ENCODE results near the gene PHEX.

PHEX gene

DNA sequence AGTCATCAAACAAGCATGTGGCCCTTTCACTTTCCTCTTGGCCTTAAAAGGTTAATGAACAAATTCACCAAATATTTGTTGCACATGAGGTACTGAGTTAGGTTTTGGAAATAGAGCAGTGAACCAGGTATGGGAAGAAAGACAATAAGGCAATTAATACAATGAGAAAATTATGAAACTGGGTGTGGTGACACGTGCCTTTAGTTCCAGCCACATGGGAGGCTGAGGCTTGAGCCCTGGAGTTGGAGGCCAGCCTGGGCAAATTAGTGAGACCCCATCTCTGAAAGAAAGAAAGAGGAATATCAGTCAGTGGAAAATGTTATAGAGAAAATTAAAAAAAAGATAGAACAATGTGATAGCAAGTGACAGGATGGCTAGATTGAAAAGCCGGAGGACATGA, 8.1 kb downstream of the PHEX start:
- FAIRE-seq (no peak), DNase-seq (ENCODE audit: low spot score) (no peak)

DNA sequence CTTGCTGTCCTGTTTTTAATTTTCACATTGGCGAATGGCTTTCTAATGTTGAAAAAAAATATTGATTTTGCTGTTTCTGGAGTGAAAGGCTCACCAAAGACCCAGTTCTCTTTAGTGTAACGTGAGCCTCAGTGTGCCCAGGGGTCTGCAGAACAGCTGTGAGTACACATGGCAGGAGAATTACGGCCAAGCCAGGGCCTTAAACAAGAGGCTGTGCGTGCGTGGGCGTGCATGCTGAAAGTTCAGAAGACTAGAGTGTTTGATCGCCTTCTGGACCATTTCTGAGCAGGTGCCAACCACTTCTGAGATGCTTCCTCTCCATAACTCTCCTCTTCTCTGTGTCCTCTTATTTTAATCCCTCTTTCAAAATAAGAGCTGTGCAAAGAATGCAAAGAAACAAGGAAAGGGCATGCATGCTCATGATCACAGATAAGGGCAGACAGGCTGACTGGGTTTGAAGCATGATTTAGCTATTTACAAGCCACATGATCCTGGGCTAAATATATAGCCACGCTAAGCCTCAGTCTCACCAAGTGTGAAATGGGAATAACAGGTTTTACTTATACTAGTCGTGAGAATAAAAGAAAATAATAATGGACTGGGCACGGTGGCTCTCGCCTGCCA, 9.9 kb downstream of the PHEX start:
- FAIRE-seq: no peak
- no peak for DNase-seq (ENCODE audit: low spot score)

DNA sequence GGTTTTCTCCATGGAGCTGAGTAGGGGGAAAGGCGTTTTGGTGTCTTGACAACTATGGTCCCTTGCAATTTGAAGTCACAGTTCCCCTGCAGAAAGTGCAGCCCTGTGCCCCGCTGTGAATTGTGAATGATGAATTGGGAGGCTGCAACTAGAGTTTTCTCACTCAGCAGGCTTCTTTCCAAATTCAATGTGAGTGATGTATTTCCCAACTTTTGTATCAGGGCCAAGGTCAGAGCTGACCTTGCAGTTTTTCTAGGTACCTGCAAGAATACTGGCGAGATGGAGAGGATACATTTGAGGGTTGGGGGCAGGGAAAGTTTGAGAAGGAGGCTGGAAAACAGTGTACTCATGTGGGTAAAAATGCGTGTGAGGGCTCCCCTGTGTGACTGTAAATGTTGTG, 11.7 kb downstream of the PHEX start:
- DNase-seq (ENCODE audit: low spot score): no peak
- FAIRE-seq: no peak

DNA sequence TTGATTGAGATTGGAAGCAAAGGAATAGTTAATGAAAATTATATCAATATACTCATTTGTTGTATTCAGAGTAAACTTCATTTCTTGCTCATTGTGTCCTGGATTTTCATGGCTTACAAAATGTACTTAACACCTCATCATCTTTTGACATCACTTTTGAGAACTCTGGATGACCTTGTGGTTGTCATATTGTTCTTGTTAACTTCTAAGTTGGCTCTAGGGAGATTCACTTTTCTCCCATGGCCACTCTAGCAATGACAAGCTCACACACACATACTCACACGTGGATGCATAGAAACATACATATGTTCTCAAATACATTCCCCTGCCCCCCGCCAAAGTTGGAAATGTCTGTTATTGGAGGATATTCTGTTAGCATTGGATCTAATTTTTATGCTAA, 15.3 kb downstream of the PHEX start:
- no peak for DNase-seq (ENCODE audit: low spot score)
- FAIRE-seq: no peak

DNA sequence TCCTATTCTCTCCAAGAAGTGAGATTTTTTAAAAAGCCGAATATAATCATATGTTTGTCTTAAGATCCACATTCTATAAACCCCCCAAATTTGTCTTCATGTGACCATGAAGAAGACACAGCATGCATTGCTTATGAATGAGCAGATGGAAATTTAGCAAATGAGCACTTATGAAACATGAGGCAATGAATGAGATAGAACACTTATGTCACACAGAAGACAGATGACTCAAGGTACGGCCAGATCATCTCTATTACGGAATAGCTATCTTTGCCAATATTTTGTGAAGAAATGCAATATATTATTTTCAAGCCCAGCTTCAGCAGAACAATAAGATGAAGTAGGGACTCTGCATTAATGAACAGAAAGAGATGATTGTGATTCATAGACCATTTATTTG, 21.4 kb downstream of the PHEX start:
- FAIRE-seq (no peak), DNase-seq (ENCODE audit: low spot score) (no peak)

DNA sequence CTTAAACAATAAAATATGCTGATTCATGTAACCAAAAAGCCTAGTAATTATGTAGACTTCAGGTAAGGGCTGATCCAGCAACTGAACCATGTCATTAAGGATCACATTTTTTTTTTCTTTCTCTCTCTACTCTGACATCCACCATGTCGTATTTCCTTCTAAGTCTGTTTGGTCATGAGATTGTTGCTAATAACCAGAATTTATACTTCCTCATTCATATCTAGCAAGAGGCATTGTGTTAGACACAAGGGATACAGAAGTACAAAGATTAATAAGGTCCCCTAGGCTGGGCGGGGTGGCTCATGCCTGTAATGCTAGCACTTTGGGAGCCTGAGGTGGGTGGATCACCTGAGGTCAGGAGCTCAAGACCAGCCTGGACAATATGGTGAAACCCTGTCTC, 24.1 kb downstream of the PHEX start:
- no peak for DNase-seq (ENCODE audit: low spot score)
- no peak for FAIRE-seq

DNA sequence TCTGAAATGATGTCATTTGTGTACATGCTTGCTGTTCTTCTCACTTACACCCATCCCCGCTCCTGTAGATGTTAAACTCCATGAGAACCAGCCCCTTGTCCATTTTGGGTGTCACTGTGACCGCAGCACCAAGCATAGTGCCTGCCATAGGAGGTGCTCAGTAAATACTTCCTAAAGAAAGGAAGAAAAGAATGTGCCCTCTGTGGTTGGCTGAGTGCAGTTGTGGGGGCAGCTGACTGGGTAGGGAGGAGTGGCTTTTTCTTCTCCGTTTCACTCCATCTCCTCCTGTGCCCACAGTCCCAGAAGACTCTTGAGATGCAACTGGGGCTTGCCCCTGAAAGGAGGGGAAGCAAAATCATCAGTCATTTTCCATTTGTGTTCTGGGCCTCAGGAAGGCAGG, 25.5 kb downstream of the PHEX start:
- no peak for DNase-seq (ENCODE audit: low spot score)
- no peak for FAIRE-seq

DNA sequence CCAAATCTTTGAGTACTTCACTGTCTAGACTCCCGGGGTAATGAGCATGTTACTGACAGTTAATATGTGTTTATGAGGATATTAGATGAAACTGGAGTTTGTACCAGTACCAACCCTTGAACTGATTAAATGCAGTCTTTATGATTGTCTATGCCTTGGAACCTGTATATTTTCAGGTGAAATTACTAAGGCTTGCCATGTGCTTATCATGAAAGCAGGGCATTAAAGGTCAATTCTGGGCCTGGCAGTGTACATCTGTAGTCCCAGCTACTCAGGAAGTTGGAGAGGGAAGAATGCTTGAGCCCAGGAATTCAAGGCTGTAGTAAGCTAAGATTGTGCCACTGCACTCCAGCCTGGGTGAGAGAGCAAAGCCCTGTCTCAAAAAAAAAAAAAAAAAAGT, 27.6 kb downstream of the PHEX start:
- DNase-seq (ENCODE audit: low spot score) (no peak), FAIRE-seq (no peak)

DNA sequence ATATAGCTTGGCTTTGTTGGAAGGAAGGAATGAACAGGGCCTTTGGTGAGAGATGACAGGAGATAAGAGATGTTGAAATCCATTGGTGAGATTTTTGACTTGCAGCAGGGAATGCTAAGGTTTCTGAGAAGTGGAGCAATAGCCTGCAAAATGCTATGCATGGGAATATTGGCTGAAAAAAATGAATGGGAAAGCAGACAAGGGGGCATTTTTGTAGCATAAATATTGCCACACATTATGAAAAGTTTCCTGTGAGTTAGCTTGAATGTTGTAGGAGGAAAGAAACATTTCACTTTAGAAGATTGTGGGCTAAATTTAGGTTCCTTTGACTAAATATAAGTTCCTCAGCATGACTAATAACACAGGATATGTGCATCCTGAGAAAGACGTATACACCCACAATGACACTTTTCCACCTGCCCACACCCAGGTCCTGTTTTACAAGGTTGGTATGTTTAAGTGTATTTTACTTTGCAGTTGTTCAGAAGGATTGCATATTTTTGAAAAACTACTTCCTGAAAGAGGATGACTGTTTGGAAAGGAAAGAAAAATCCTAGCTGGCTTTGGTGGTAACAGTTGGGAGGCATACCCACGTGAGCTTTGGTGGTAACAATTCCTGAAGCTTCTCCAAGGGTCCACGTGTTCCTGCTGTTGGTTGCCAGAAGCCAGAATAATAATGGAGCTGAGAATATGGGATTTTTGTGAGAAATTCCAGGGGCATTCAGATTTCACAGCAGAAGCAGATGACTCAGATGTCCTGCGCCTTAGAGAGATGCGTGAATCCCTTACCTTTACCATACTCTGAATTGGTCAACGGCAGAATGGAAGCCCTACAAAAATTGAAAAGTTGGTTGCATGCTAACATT, 28.5 kb downstream of the PHEX start:
- FAIRE-seq (no peak), DNase-seq (ENCODE audit: low spot score) (no peak)

DNA sequence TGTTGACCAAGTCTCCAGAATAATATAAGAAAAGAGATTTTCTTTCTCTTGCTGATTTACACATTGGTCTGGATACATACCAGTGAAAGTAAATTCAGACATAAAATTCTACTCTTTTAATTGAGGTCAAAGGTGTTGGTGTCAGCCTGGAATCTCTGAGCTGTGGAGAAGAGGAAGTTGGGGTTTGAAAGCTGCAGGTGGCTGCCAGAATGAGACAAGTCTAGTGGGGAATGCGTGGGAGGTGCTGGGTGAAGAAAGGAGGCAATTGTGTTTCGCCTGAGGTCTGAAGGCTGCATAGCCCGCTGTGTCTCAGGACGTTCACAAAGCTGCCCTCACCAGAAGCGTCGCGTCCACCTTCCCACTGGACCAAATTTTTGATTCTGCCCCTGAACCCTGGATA, 31.2 kb downstream of the PHEX start:
- no peak for FAIRE-seq
- no peak for DNase-seq (ENCODE audit: low spot score)

DNA sequence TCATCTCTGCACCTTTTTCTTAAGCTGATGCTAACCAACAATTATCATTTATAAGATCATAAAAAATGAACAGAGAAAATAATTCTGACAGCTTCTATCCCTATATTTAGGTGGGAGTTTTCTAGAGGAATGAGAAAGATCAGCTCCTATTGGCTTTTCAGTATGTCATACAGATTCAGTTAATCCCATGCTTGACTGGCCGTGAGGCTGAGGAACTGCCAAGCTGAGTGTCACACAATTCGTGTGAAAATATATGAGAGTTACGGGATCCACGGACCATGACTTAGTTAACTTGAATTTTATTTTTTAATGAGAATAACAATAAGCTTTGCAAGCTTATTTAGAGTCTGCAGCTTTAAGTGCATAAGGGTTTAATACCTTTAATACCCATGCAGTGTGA, 37.5 kb downstream of the PHEX start:
- FAIRE-seq: peak; percentile 60
- DNase-seq (ENCODE audit: low spot score): no peak

DNA sequence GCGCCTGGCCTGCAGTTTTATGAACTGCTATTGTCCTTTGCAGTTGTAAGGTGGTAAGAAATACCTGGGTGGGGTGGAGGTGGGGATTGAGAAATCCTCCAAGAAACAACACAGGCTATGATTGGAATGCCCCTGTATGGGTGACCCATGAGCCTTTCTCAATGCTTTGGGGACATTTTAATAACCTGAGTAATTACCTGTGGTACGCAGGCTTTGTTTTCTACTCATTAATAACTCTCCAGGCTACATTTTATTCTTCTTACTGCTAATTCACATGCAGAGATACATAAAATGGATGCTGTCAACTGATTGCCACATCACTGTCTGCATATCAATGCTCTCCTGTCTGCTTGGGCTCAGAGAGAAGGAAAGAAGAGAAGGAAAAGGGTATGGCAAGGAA, 41.8 kb downstream of the PHEX start:
- DNase-seq (ENCODE audit: low spot score) (no peak), FAIRE-seq (no peak)

DNA sequence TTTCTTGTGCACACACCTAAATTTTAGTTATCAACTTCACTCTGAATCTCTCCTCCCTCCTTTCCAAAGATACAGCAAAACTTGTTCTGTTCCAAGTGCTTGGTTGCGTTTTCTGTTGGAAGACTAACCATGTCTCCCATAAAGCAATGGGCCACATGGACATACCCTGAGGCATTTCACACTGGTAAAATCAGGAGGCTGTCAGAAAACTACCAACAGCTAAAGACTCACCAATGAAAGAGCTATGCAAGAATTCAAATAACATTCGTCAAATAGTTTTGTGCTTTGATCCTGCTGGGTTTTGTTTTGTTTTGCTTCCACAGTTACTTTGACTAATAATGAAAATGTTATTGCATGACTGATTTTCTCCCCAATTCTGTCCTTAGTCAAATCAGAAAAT, 46.0 kb downstream of the PHEX start:
- DNase-seq (ENCODE audit: low spot score) (no peak), FAIRE-seq (no peak)

DNA sequence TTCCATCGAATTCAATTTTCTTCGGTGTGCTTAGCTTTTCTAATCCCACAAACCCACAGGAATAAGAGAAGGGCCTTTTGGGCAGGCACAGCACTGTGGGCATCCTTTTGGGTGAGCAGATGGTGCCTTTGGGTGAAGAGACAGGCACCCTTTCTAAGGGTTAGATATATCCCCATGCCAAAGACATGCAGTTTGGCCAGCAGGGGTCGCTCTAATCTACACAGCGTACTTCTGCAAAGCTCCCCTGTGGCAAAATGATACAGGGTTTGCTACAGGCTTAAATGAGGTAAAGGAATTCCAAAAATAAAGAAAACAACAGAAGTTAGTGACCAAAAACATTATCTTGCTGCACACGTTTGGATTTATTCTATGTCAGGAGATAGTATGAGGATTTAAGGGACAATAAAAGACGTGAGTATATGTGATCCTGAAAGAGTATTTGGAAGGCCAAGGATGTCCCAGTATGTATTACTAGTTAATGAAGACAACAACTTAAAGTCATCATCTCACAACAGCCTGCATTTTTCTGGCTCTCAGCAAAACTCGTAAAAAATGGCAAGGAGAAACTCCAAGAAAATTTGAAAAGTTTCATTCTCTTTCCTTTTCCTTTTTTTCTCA, 49.5 kb downstream of the PHEX start:
- peak; percentile 30 for DNase-seq (ENCODE audit: low spot score)
- FAIRE-seq: no peak

DNA sequence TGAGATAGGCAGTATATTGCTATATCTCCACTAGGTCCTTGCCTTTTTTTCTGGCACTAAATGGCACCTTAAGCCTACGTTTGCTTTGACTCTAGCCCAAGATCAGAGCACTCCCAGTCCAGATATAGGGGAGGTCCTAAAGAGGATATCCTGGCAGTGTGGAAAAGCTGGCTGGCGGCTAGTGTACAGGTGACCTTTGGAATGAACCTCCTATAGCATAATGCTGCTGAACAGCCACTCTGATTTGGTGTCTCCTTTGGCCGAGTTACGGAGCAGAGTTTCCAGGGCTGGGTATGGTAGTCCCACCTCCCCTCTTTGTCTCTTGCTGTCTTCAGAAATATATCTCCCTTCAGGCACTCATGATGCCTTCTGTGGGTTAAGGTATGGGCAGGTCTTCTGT, 53.9 kb downstream of the PHEX start:
- no peak for DNase-seq (ENCODE audit: low spot score)

DNA sequence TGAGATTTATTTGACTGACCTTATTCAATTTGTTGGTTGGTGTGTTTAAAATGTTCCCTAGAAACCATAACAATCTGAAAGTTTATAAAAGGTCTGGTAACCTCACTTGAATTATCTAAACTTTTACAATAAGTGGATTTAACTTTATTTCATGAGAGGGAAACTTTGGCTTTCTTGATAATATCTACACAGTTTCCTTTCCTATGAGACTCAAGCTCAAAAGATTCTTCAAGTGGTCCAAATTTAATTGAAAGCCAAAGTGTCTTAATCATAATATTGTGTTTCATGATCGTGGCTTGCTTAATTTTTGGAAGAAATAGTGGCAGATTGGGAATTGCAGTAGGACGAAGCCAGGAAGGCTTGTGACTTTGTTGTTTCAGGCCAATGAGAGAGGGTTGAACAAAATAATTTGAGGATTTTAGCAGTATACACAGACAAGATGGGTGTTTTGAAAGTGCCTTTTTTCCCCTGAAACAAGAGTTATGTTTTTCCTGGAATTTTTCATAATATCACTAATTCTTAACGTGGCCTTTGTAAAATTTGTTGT, 55.0 kb downstream of the PHEX start:
- no peak for FAIRE-seq

More for the DNA sequence above, 53.9 kb downstream of the PHEX start:
- FAIRE-seq: no peak

DNA sequence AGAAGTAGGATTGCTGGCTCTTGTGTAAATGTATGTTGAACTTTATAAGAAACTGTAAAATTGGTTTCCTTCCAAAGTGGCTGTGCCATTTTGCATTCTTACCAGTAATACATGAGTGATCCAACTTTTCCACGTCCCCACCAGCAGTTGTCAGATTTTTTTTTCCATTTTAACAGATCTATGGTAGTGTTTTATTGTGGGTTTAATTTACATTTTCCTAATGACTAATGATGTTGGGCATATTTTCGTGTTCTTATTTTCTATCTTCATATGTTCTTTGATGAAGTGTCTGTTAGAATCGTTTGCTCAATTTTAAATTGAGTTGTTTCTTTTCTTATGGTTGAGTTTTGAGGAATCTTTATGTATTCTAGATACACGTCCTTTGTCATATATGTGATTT, 56.2 kb downstream of the PHEX start:
- DNase-seq (ENCODE audit: low spot score) (no peak), FAIRE-seq (no peak)

More for the DNA sequence above, 55.0 kb downstream of the PHEX start:
- DNase-seq (ENCODE audit: low spot score): no peak

DNA sequence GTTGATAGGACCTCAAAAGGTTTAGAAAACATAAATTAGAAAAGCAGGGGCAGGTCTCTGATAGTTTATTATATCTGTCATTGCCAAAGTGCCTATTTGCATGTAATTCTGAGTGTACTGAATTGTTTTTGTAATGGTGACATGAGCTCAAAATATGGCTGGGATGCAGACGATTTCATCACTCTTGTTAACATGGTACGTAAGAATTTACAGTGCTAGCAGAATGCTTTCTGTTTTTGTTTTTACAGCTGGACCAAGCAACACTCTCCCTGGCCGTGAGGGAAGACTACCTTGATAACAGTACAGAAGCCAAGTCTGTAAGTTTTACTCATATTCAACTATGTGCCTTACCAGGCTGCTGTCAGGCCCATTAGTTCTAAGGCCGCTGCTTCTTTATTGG, 58.1 kb downstream of the PHEX start:
- FAIRE-seq: no peak
- no peak for DNase-seq (ENCODE audit: low spot score)

DNA sequence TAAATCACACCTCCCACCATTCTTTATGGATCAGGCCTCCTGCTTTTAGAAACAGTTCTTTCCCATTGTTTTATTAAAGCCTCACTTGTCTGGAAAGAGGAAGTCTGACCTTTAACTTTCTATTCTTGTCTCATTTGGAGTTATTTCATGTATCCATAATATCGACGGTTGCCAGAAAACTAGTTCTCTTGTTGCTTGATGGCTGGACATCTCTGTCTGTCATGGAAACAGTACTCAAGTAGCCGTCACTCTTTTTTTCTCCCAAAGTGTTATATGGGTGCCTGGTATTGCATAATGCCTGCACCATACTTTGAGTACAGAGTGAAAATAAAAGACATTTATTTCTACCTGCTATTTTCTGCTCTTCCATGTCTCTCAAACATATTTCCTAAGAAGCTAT, 61.4 kb downstream of the PHEX start:
- no peak for DNase-seq (ENCODE audit: low spot score)
- no peak for FAIRE-seq

DNA sequence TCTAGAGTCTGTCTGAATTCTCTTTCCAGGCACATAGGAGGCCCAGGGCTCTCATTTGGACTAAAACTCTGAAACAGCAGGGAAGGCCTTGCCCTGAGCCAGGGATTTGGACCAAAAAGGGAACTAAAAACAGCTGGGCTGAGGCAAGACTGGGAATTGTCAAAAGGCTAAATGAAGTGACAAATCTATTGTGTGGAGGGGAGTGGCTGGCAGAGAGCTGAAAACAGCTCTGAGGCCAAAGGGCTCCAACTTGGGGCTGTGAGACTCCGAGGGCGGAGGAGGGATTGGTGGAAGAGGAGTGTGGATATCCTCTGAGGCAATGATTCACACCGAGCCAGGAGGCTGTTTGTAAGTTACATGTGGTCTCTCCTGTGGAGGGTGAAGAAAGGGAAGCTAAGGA, 63.2 kb downstream of the PHEX start:
- FAIRE-seq (peak; percentile 11), DNase-seq (ENCODE audit: low spot score) (peak; percentile 4)

DNA sequence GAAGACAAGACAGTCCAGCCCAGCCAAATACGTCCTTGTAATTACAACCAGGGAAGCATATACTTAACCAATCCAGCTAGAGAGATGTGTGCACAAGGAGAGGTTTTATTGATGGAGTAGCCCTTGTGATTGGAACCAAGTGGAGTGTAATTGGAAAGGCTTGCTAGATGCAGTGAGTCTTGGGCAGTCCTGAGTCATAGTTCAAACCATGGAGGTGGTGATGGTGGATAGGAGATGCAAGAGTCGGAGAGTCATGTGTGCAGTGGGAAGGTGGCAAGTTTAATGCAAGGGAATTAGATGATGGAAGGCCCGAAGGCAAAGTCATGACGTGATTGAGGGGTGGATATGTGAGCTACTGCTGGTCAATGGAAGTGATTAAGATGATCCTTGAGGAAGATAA, 63.7 kb downstream of the PHEX start:
- FAIRE-seq: no peak
- DNase-seq (ENCODE audit: low spot score): no peak

DNA sequence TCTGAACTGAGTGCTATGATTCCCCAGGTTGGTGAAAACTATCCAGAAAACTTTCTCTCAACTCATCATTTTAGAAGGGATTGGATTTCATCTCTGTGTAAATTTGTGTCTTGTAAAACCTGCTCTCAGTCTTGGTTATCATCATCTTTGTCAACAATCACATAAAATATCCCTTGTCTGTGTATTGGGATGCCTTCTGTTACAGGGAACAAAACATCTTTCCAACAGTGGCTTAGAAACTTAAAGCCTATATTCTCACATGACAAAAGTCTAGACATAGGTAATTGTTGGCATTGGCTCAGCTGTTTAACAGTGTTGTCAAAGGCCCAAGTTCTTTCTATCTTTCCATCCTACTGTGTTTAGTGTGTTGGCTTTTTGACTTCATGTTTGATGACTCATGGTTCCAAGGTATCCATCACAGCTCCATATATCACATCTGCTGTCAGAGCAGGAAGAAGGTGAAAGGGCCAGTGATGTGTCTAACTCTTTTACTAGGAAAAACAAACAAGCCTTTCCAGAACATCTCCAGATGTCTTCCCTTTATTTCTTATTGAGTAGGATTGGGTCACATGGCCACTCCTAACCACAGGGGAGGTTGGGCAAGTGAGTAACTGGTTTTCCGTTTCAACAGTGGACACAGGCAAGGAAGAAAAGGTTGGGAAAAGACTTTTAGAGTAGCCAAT, 65.0 kb downstream of the PHEX start:
- FAIRE-seq: peak; percentile 76

More for the DNA sequence above, 65.0 kb downstream of the PHEX start:
- peak; percentile 74 for DNase-seq (ENCODE audit: low spot score)

All from RCC 7860 (cell line).